Right lobe of liver (tissue), 6 donors: Measurements from ENCODE around the gene RTN4. TPM values are rescaled to one million over a fixed set of nuclear protein-coding genes. Genes with fewer than 3 reads are reported as not detected.

Source experiments
- ATAC-seq, 4 donors: fragments of 200-7000 bp; cut with Tn5 transposase; one replicate each; pipeline ENCODE4 v1.9.1; 2020; ENCODE audit warnings: mild to moderate bottlenecking in 4 of 4, moderate library complexity in 4 of 4
- DNase-seq, 3 donors: peaks; one replicate each; pipeline ENCODE4 v3.0.0-alpha.2; 2020
- H3K27ac ChIP-seq, 3 donors: fragments of 200-600 bp; one replicate each; pipeline ENCODE4 v1.8.0; 2022
- H3K27me3 ChIP-seq, 2 donors: fragments of 200-600 bp; one replicate each; pipeline ENCODE4 v1.8.0; 2022
- H3K36me3 ChIP-seq, 4 donors: fragments of 200-600 bp; sonication (generic) in 1 of 4; one replicate each; pipeline versions ENCODE4 v1.5.1 to v1.8.0; 2017 to 2022; ENCODE audit warnings: control low read depth in 1 of 4
- H3K4me1 ChIP-seq, 4 donors: fragments of 200-600 bp; sonication (generic) in 1 of 4; one replicate each; pipeline versions ENCODE4 v1.5.1 to v1.8.0; 2017 to 2022; ENCODE audit warnings: control low read depth in 1 of 4
- H3K4me3 ChIP-seq, 3 donors: fragments of 200-600 bp; one replicate each; pipeline ENCODE4 v1.8.0; 2022
- H3K9me3 ChIP-seq, 4 donors: fragments of 200-600 bp; sonication (generic) in 1 of 4; one replicate each; pipeline versions ENCODE4 v1.5.1 to v1.8.0; 2017 to 2022; ENCODE audit warnings: control low read depth in 1 of 4
- CTCF ChIP-seq, 4 donors: fragments of 200-600 bp in 3 of 4; fragments of 450-650 bp in 1 of 4; IDR thresholded peaks; one replicate each; pipeline versions ENCODE4 v1.5.1 to v1.8.0; 2016 to 2022; ENCODE audit warnings: antibody characterized with exemption in 4 of 4, mild to moderate bottlenecking in 2 of 4
- POLR2A ChIP-seq: fragments of 450-650 bp; IDR thresholded peaks from one replicate; pipeline ENCODE4 v1.6.1; 2017; ENCODE audit warnings: antibody characterized with exemption, mild to moderate bottlenecking
- WGBS: methylation state at CpG from one replicate; pipeline ENCODE4 v1.1.6; 2018; ENCODE audit warnings: low coverage, low lambda C conversion rate; ENCODE audit not compliant: insufficient coverage; ENCODE audit errors: missing lambda C conversion rate; 5-methylcytosine and 5-hydroxymethylcytosine counted together
- intact Hi-C, 2 donors: fragments of 100-400 bp; cut with DNase I; formaldehyde crosslinking; loops; one replicate each; pipeline versions ENCODE4 v1.11.2 to v1.14.1; 2022
- total RNA-seq, 6 experiments: library from RNA; depleted of rRNA in 2 of 6; stranded (reverse); fragments of >200 nt in 2 of 6; fragmentation: NEBNext Ultra II Directional in 3 of 6; extraction: Animal tissue kit (Norgen Biotek cat#: 25700) in 3 of 6; gene quantifications; one replicate each; pipeline versions ENCODE4 v1.1.0 to v1.2.4, GENCODE V29; 2016 to 2023
- donor health status: DM: no; HTN: yes; CAD: no.
- donor health status: DM: no; HTN: no; CAD: no.
- donor health status: DM: no; HTN: no; CAD: no.
- donor health status: DM: no; HTN: yes; CAD: no.
- donor health status: DM: no; HTN: yes; CAD: no.

The RTN4 gene
- total RNA-seq, 6 experiments from 2014 or later, result 126 to 195 (median 177) TPM

DNA sequence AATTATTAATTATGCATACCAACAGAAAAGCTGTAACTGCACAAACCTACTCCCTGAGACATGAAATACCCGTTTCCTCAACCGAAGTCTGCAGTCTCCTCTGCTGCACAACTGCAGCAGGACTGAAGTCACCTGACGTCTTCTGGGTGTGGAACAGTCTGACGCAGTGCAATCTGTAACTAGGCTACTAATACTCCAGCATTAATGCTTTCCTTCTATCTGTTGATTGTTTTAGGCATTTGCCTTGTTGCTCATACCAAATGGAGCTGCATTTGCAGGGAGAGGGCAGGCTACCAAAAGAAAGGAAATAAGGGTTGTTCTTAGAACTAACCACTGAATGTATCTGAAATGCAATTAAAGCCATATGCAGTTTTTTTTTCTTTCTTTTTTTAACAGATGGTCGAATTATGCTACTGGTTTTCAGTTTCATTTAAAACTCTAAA is 40.1 kb downstream of the RTN4 start:
- TF ChIP-seq CTCF (IDR thresholded peaks at IDR 0.05) (no peak), POLR2A (peak; percentile 67)
- peak; percentile 68 to 88 (median 80) for ATAC-seq
- peak overlapping the region; percentile 69 to 88 (median 74) for H3K27ac ChIP-seq
- H3K4me1 ChIP-seq, result peaks cover 0 to 63% (median 11%) of the 10 kb centered on the region in 4 donors
- DNase-seq, result peak; percentile 37 to 85 (median 78)
- H3K27me3 ChIP-seq, result no peaks in the 10 kb centered on the region
- H3K4me3 ChIP-seq, result peak overlapping the region; percentile 44 to 57 (median 47)
- no peaks in the 10 kb centered on the region for H3K9me3 ChIP-seq
- WGBS, result 1% methylated on average over 5 of the region's 5 CpGs
- intact Hi-C loops, result loop anchor here in 1 of 2 donors (10.0 kb wide), 1 partner anchor 105 kb away; no protein-coding TSS in a partner anchor
- H3K36me3 ChIP-seq, result no peaks in the 10 kb centered on the region

DNA sequence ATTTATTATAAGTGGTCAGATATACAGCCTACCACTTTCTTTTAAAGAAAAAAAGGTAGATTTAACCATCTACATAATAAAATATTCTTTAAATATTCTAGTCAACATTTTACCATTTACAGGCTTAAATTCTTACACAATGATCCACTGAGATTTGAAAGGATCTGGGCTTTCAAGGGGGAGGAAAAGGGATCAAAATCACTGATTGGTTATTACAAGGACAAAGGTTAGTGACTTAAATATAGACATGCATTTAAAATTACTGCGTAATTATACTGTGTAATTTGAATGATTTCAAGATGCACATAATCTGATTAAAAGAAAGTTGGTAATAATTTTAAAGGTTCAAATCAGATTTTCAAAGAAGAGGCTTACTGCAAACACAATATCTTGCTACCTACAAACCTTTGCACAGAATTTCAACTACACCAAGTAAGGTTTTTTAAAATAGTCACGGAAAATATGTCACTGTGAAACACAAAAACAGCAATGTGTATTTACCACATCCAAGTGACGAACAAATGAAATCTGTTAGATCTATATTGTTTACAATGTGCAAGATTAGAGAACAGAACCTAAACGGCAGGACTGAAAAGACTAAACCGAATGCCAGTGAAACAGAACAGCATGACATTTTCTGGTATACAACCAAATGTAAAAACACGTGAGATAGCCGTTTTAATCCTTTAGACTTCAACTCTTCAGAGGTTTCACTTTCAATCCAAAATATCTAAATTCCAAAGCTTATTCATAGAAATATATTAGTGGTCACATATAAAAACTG is 40.8 kb downstream of the RTN4 start:
- Histone ChIP-seq H3K4me3 (peak overlapping the region; percentile 44 to 57 (median 47)), H3K9me3 (no peaks in the 10 kb centered on the region), H3K27me3 (no peaks in the 10 kb centered on the region), H3K4me1 (peaks cover 0 to 65% (median 11%) of the 10 kb centered on the region in 4 donors), H3K36me3 (no peaks in the 10 kb centered on the region), H3K27ac (peak overlapping the region; percentile 69 to 88 (median 74))
- DNase-seq (no peak), ATAC-seq (peak; percentile 27 to 59 (median 52))
- TF ChIP-seq CTCF (IDR thresholded peaks at IDR 0.05) (no peak), POLR2A (no peak)
- WGBS, result 2% methylated on average over 7 of the region's 7 CpGs
- intact Hi-C loops, result loop anchor here in 1 of 2 donors (10.0 kb wide), 1 partner anchor 105 kb away; no protein-coding TSS in a partner anchor

- no peaks in the 10 kb centered on the region for H3K27me3 ChIP-seq
- H3K27ac ChIP-seq, result peak overlapping the region in 1 of 3 donors; percentile 14
- H3K36me3 ChIP-seq, result no peaks in the 10 kb centered on the region
- ATAC-seq (no peak), DNase-seq (no peak)
- no peak overlapping the region for H3K4me3 ChIP-seq
- WGBS, result 23% methylated on average over 3 of the region's 3 CpGs
- H3K9me3 ChIP-seq, result no peaks in the 10 kb centered on the region
- intact Hi-C loops, result no loop called here
- H3K4me1 ChIP-seq, result peaks cover 0 to 48% (median 9%) of the 10 kb centered on the region in 4 donors
- TF ChIP-seq POLR2A (no peak), CTCF (IDR thresholded peaks at IDR 0.05) (no peak)
Observed at GRCh38 chr2:55006306-55006705, 43.9 kb downstream of the RTN4 start.

GRCh38 chr2:55003706-55004639 is 46.3 kb downstream of the RTN4 start:
- no peak for ATAC-seq

More at GRCh38 chr2:55003706-55004639, 46.3 kb downstream of the RTN4 start:
- intact Hi-C loops, result no loop called here
- no peaks in the 10 kb centered on the region for H3K36me3 ChIP-seq
- DNase-seq, result no peak
- no peak overlapping the region for H3K27ac ChIP-seq
- TF ChIP-seq CTCF (IDR thresholded peaks at IDR 0.05) (no peak), POLR2A (no peak)
- peaks cover 0 to 55% (median 9%) of the 10 kb centered on the region in 4 donors for H3K4me1 ChIP-seq
- no peak overlapping the region for H3K4me3 ChIP-seq
- WGBS, result 78% methylated on average over 9 of the region's 10 CpGs
- H3K27me3 ChIP-seq, result no peaks in the 10 kb centered on the region
- no peaks in the 10 kb centered on the region for H3K9me3 ChIP-seq
